NCI-H446 treated with DMSO at 0.1 percent for 48 hours (cell line): Measurements from ENCODE around the gene FBXL7.

Source experiments
- DNase-seq: peaks from one replicate; lab custom pipeline; 2025; lab: John Stamatoyannopoulos, UW

FBXL7 gene

GRCh38 chr5:15615859-15616258 is 115.9 kb downstream of the FBXL7 start:
- DNase-seq: no peak

GRCh38 chr5:15618938-15619337 is 119.0 kb downstream of the FBXL7 start:
- DNase-seq: no peak

GRCh38 chr5:15620501-15620900 is 120.5 kb downstream of the FBXL7 start:
- no peak for DNase-seq

- no peak for DNase-seq
These were observed 121.1 kb downstream of the FBXL7 start for GRCh38 chr5:15621094-15621493.

GRCh38 chr5:15623794-15624193 is 123.8 kb downstream of the FBXL7 start:
- DNase-seq: no peak

- no peak for DNase-seq
These were observed 127.1 kb downstream of the FBXL7 start for GRCh38 chr5:15627109-15627508.

GRCh38 chr5:15627647-15628046 is 127.7 kb downstream of the FBXL7 start:
- DNase-seq: no peak

GRCh38 chr5:15630441-15630840 is 130.5 kb downstream of the FBXL7 start:
- DNase-seq: no peak

- no peak for DNase-seq
These were observed 134.8 kb downstream of the FBXL7 start for GRCh38 chr5:15634591-15635288.

- DNase-seq: no peak
These were observed 135.3 kb downstream of the FBXL7 start for GRCh38 chr5:15635289-15635616.

- DNase-seq: no peak
These were observed 137.4 kb downstream of the FBXL7 start for GRCh38 chr5:15637345-15637744.

- DNase-seq: no peak
These were observed 137.9 kb downstream of the FBXL7 start for GRCh38 chr5:15637886-15638285.

GRCh38 chr5:15638296-15638695 is 138.3 kb downstream of the FBXL7 start:
- DNase-seq: no peak

- DNase-seq: no peak
These were observed 139.3 kb downstream of the FBXL7 start for GRCh38 chr5:15639288-15639687.

- DNase-seq: no peak
These were observed 140.1 kb downstream of the FBXL7 start for GRCh38 chr5:15640116-15640515.

- DNase-seq: no peak
These were observed 143.8 kb downstream of the FBXL7 start for GRCh38 chr5:15643731-15644130.

GRCh38 chr5:15645381-15646160 is 145.6 kb downstream of the FBXL7 start:
- DNase-seq: no peak

GRCh38 chr5:15646371-15646770 is 146.4 kb downstream of the FBXL7 start:
- no peak for DNase-seq

GRCh38 chr5:15647251-15647650 is 147.3 kb downstream of the FBXL7 start:
- DNase-seq: no peak

- DNase-seq: no peak
These were observed 150.3 kb downstream of the FBXL7 start for GRCh38 chr5:15650266-15650665.

- DNase-seq: no peak
These were observed 154.8 kb downstream of the FBXL7 start for GRCh38 chr5:15654779-15655178.

GRCh38 chr5:15655683-15656082 is 155.7 kb downstream of the FBXL7 start:
- DNase-seq: no peak

GRCh38 chr5:15664961-15665360 is 165.0 kb downstream of the FBXL7 start:
- DNase-seq: no peak

- DNase-seq: no peak
These were observed 169.8 kb downstream of the FBXL7 start for GRCh38 chr5:15669826-15670225.
